Pancreas (tissue), 10 donors: ENCODE measurements around the gene FZD7. TPM values are rescaled to one million over a fixed set of nuclear protein-coding genes. Genes with fewer than 3 reads are reported as not detected.

ENCODE experiments used
- ATAC-seq, 4 donors: fragments of 200-7000 bp; cut with Tn5 transposase; one replicate each; pipeline versions ENCODE4 v1.8.0 to v1.9.1; 2020; ENCODE audit warnings: mild to moderate bottlenecking in 4 of 4, moderate library complexity in 4 of 4
- DNase-seq, 6 donors: peaks; one replicate each; pipeline ENCODE4 v3.0.0-alpha.2; 2020
- FAIRE-seq: peaks from 2 replicates; lab custom pipeline; 2012; peaks lifted over from hg19 to GRCh38; lab: Jason Lieb, UNC
- H3K27ac ChIP-seq, 4 donors: fragments of 200-600 bp; sonication (generic); 1 replicate in 3 of 4; 2 replicates in 1 of 4; pipeline versions ENCODE4 v1.5.0 to v1.8.0; 2020
- H3K27me3 ChIP-seq, 4 donors: fragments of 200-600 bp; one replicate each; pipeline ENCODE4 v1.8.0; 2021
- H3K36me3 ChIP-seq, 3 donors: fragments of 200-600 bp; sonication (generic) in 1 of 3; one replicate each; pipeline versions ENCODE4 v1.5.0 to v1.8.0; 2020 to 2021
- H3K4me1 ChIP-seq, 3 donors: fragments of 200-600 bp; one replicate each; pipeline ENCODE4 v1.8.0; 2021
- H3K4me3 ChIP-seq, 4 donors: fragments of 200-600 bp; sonication (generic) in 2 of 4; one replicate each; pipeline versions ENCODE4 v1.5.0 to v1.8.0; 2020 to 2021
- H3K9me3 ChIP-seq, 4 donors: fragments of 200-600 bp; one replicate each; pipeline ENCODE4 v1.8.0; 2021
- WGBS, 2 donors: extraction: QIAGEN DNeasy Blood & Tissue Kit; methylation state at CpG; one replicate each; pipeline ENCODE4 v1.1.7; 2013; 5-methylcytosine and 5-hydroxymethylcytosine counted together
- intact Hi-C, 3 donors: fragments of 100-400 bp; cut with DNase I; formaldehyde crosslinking; loops; one replicate each; pipeline versions ENCODE4 v1.11.1 to v1.14.2; 2022
- polyA plus RNA-seq, 2 donors: library from polyadenylated mRNA; stranded (reverse); fragments of 200-250 nt; gene quantifications; one replicate each; pipeline ENCODE4 v1.2.3, GENCODE V29; 2013
- total RNA-seq, 6 donors: library from RNA; stranded (reverse); fragmentation: NEBNext Ultra II Directional in 4 of 6; extraction: Animal tissue kit (Norgen Biotek cat#: 25700) in 4 of 6; gene quantifications; one replicate each; pipeline versions ENCODE4 v1.2.1 to v1.2.4, GENCODE V29; 2021 to 2023
- TF ChIP-seq, protein P1 (sequence below), 4 donors: fragments of 200-600 bp; sonication (generic) in 3 of 4; IDR thresholded peaks; one replicate each; pipeline versions ENCODE4 v1.5.0 to v1.8.0; 2021; ENCODE audit warnings: antibody characterized with exemption in 4 of 4
- donor health status: healthy with polysubstance abuse.
- donor health status: DM: no; HTN: no; CAD: no; lungs with moderate emphysema.
- donor health status: DM: no; HTN: no; CAD: no.
- donor health status: control.
- donor health status: control.
- donor health status: Bipolar disorder and iron deficiency.
- donor health status: DM: yes; HTN: yes; CAD: no.
- donor health status: DM: no; HTN: no; CAD: no.
- donor health status: DM: no; HTN: no; CAD: no.
- donor health status: DM: yes; HTN: yes; CAD: no.

FZD7 gene
- total and polyA plus RNA-seq, 8 donors, result 0.53 to 5.2 (median 1.1) TPM

GRCh38 chr2:202016579-202017227, 17.0 kb upstream of the FZD7 start:
- WGBS, 2 donors, result 63 to 64% methylated on average over 5 of the region's 5 CpGs
- Histone ChIP-seq H3K27me3 (no peaks in the 10 kb centered on the region), H3K36me3 (no peaks in the 10 kb centered on the region), H3K9me3 (no peaks in the 10 kb centered on the region), H3K27ac (no peak overlapping the region), H3K4me3 (no peak overlapping the region), H3K4me1 (no peaks in the 10 kb centered on the region)
- DNase-seq, result no peak
- no peak for ATAC-seq
- intact Hi-C loops, result no loop called here
- FAIRE-seq, result no peak
- TF ChIP-seq, protein P1, sequence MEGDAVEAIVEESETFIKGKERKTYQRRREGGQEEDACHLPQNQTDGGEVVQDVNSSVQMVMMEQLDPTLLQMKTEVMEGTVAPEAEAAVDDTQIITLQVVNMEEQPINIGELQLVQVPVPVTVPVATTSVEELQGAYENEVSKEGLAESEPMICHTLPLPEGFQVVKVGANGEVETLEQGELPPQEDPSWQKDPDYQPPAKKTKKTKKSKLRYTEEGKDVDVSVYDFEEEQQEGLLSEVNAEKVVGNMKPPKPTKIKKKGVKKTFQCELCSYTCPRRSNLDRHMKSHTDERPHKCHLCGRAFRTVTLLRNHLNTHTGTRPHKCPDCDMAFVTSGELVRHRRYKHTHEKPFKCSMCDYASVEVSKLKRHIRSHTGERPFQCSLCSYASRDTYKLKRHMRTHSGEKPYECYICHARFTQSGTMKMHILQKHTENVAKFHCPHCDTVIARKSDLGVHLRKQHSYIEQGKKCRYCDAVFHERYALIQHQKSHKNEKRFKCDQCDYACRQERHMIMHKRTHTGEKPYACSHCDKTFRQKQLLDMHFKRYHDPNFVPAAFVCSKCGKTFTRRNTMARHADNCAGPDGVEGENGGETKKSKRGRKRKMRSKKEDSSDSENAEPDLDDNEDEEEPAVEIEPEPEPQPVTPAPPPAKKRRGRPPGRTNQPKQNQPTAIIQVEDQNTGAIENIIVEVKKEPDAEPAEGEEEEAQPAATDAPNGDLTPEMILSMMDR (IDR thresholded peaks at IDR 0.05), result no peak

- intact Hi-C loops, result no loop called here
- no peak for DNase-seq
- FAIRE-seq, result no peak
- TF ChIP-seq, protein P1 (IDR thresholded peaks at IDR 0.05), result no peak
- no peak for ATAC-seq
- Histone ChIP-seq H3K27ac (no peak overlapping the region), H3K27me3 (no peaks in the 10 kb centered on the region), H3K4me1 (no peaks in the 10 kb centered on the region), H3K36me3 (no peaks in the 10 kb centered on the region), H3K4me3 (no peak overlapping the region), H3K9me3 (no peaks in the 10 kb centered on the region)
These were observed 15.7 kb upstream of the FZD7 start for GRCh38 chr2:202017940-202018339.

DNA sequence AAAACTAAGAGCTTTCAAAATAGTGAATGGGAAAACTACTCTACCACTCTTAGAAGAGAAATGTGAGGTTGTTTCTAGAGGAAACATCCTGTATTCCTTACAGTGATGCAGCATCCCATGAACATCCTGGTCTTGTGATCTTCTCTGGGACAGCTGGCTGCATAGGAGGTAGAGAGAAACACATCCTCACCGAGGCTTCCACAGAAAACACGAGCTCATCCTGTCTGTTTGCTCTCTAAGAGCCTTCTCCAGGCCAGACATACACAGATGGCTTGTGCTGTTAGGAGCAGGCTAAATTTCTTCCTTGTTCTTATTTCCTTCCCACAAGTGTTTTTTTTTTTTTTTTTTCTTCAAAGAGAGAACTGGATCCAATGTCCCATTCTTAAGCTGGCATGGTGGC, 14.7 kb upstream of the FZD7 start:
- TF ChIP-seq, protein P1 (IDR thresholded peaks at IDR 0.05), result no peak
- H3K4me1 ChIP-seq, result no peaks in the 10 kb centered on the region
- H3K27me3 ChIP-seq, result no peaks in the 10 kb centered on the region
- ATAC-seq (no peak), FAIRE-seq (no peak), DNase-seq (no peak)
- WGBS, 2 donors, result 48 to 52% methylated on average over 2 of the region's 2 CpGs
- no peaks in the 10 kb centered on the region for H3K36me3 ChIP-seq
- no peak overlapping the region for H3K4me3 ChIP-seq
- H3K27ac ChIP-seq, result no peak overlapping the region
- no peaks in the 10 kb centered on the region for H3K9me3 ChIP-seq
- intact Hi-C loops, result no loop called here

DNA sequence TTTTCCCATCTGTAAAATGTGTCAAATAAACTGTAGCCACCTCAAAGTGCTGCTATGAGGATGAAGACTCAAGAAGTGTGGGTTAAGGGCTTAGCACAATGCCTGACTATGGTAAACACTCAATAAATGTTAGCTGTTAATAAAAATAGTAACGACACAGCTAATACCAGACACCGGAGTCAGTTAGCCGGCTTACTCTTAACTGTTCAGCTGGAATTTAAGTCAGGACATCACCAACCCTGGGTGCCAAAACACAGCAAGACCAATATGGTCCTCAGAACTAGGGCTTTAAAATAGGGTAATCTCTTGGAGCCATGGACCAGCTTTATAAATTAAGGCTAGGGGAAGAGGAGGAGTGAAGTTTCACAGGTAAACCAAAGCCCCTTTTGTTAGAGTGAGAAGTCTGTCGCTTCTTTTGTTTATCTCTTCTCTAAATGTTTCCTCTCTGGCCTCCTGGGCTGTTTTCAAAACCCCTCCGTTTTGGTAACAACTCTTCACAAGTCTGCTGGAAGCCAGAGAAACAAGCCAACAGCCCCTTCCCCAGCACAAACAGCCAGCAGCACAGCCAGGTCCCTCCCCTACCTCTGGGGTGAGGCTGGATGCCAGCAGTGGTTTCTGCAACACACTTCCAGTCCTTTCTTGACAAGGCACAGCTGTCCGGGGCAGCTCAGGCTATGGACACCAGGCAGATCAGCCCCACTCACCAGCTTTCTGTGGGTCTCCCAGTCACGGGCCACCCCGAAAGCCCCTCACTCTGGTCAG, 13.8 kb upstream of the FZD7 start:
- WGBS, 2 donors, result 60 to 68% methylated on average over 8 of the region's 8 CpGs
- no peak for FAIRE-seq
- H3K4me3 ChIP-seq, result no peak overlapping the region
- intact Hi-C loops, result no loop called here
- no peak for ATAC-seq
- no peak for DNase-seq
- H3K27ac ChIP-seq, result no peak overlapping the region
- TF ChIP-seq, protein P1 (IDR thresholded peaks at IDR 0.05), result no peak
- no peaks in the 10 kb centered on the region for H3K9me3 ChIP-seq
- no peaks in the 10 kb centered on the region for H3K36me3 ChIP-seq
- H3K27me3 ChIP-seq, result no peaks in the 10 kb centered on the region
- no peaks in the 10 kb centered on the region for H3K4me1 ChIP-seq

DNA sequence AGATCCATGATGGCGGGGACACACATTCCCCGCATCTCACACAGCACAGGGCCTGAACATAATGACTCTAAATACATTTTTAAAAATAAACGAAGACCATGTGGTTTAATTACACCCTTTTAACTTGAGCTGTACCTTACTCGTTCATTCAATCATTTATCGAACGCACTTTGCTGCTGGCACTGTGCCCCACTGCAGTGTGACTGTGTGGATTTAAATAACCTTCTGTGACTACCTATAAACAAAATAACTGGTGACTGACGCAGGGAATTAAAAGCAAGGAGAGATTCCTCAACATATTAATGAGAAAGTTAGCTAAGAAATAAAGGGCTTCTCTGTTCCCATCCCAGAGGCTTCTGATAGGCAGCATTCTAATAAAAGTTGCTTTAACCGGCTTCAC, 10.9 kb upstream of the FZD7 start:
- ATAC-seq, result no peak
- TF ChIP-seq, protein P1 (IDR thresholded peaks at IDR 0.05), result no peak
- no peak for FAIRE-seq
- WGBS, 2 donors, result 38% methylated on average over 8 of the region's 8 CpGs
- Histone ChIP-seq H3K27ac (no peak overlapping the region), H3K9me3 (no peaks in the 10 kb centered on the region), H3K4me1 (no peaks in the 10 kb centered on the region), H3K36me3 (no peaks in the 10 kb centered on the region), H3K4me3 (no peak overlapping the region), H3K27me3 (no peaks in the 10 kb centered on the region)
- intact Hi-C loops, result no loop called here
- DNase-seq, result no peak
